Neural cell (in vitro differentiated cells): Measurements from ENCODE around the gene RBMS3. TPM values are rescaled to one million over a fixed set of nuclear protein-coding genes. Genes with fewer than 3 reads are reported as not detected.

Source experiments
- H2AFZ ChIP-seq: fragments of 200-600, 300-800 bp; sonication (generic), shearing (Covaris generic); 2 replicates; pipeline ENCODE4 v1.6.0; 2014; ENCODE audit warnings: low read depth, mild to moderate bottlenecking, antibody characterized with exemption, low read length, moderate library complexity
- H3F3A ChIP-seq: fragments of 200-600 bp; shearing (Covaris generic); 2 replicates; pipeline ENCODE4 v1.6.1; 2016; ENCODE audit warnings: mild to moderate bottlenecking, moderate library complexity, mixed read lengths, antibody characterized with exemption, low read length; ENCODE audit not compliant: insufficient read depth, poor library complexity, severe bottlenecking
- H3K27ac ChIP-seq: fragments of 200-600, 300-800 bp; sonication (generic), shearing (Covaris generic); 2 replicates; pipeline ENCODE4 v1.5.1; 2014; ENCODE audit warnings: mild to moderate bottlenecking, low read length, moderate library complexity
- H3K27me3 ChIP-seq: fragments of 300-800, 200-600 bp; sonication (generic), shearing (Covaris generic); 2 replicates; pipeline ENCODE4 v1.6.0; 2014; ENCODE audit warnings: mild to moderate bottlenecking, low read depth, low read length, moderate library complexity; ENCODE audit not compliant: insufficient read depth
- H3K36me3 ChIP-seq: fragments of 300-800, 200-600 bp; sonication (generic), shearing (Covaris generic); 2 replicates; pipeline ENCODE4 v1.5.1; 2014; ENCODE audit warnings: mild to moderate bottlenecking, antibody characterized with exemption, low read length, moderate library complexity; ENCODE audit not compliant: insufficient read depth
- H3K4me2 ChIP-seq: fragments of 300-800, 200-600 bp; sonication (generic), shearing (Covaris generic); 2 replicates; pipeline ENCODE4 v1.6.0; 2014; ENCODE audit warnings: mild to moderate bottlenecking, low read length
- H3K4me3 ChIP-seq: fragments of 300-800, 200-600 bp; sonication (generic), shearing (Covaris generic); 2 replicates; pipeline ENCODE4 v1.5.1; 2014; ENCODE audit warnings: mild to moderate bottlenecking, low read length, moderate library complexity
- H3K79me2 ChIP-seq: fragments of 200-600 bp; shearing (Covaris generic); replicated peaks from 2 replicates; pipeline ENCODE4 v1.6.0; 2014; ENCODE audit warnings: mild to moderate bottlenecking, low read length, moderate library complexity; ENCODE audit not compliant: insufficient read depth
- H3K9ac ChIP-seq: fragments of 300-800, 200-600 bp; sonication (generic), shearing (Covaris generic); 2 replicates; pipeline ENCODE4 v1.6.1; 2016; ENCODE audit warnings: mild to moderate bottlenecking, low read length, mixed read lengths
- H3K9me2 ChIP-seq: fragments of 200-600 bp; shearing (Covaris generic); 2 replicates; pipeline ENCODE4 v1.6.1; 2016; ENCODE audit warnings: mild to moderate bottlenecking, low read length, mixed read lengths; ENCODE audit not compliant: insufficient read depth
- H3K9me3 ChIP-seq: fragments of 200-600, 300-800 bp; sonication (generic), shearing (Covaris generic); 2 replicates; pipeline ENCODE4 v1.6.1; 2016; ENCODE audit warnings: mild to moderate bottlenecking, mixed run types, low read length, moderate library complexity, mixed read lengths
- H4K20me1 ChIP-seq: fragments of 200-600 bp; shearing (Covaris generic); 2 replicates; pipeline ENCODE4 v1.6.1; 2016; ENCODE audit warnings: mild to moderate bottlenecking, mixed run types; ENCODE audit not compliant: insufficient read depth
- EP300 ChIP-seq: fragments of 450-650 bp; conservative IDR thresholded peaks from 2 replicates; pipeline ENCODE4 v1.6.1; 2014; ENCODE audit warnings: antibody characterized with exemption, mild to moderate bottlenecking, moderate library complexity; ENCODE audit not compliant: poor library complexity, severe bottlenecking
- EZH2 ChIP-seq: fragments of 200-600, 300-800 bp; shearing (Covaris generic), sonication (generic); IDR thresholded peaks from 2 replicates; pipeline ENCODE4 v1.6.1; 2014; ENCODE audit warnings: antibody characterized with exemption, low read length, borderline replicate concordance, mild to moderate bottlenecking; ENCODE audit not compliant: insufficient read depth, poor library complexity, severe bottlenecking
- MXI1 ChIP-seq: fragments of 450-650 bp; conservative IDR thresholded peaks from 2 replicates; pipeline ENCODE4 v1.6.1; 2014; ENCODE audit warnings: antibody characterized with exemption, mild to moderate bottlenecking; ENCODE audit not compliant: poor library complexity, severe bottlenecking
- POLR2AphosphoS5 ChIP-seq: IDR thresholded peaks from 2 replicates; pipeline ENCODE4 v1.6.1; 2012
- RAD21 ChIP-seq: fragments of 450-650 bp; conservative IDR thresholded peaks from 2 replicates; pipeline ENCODE4 v1.6.1; 2014; ENCODE audit warnings: antibody characterized with exemption, mild to moderate bottlenecking, moderate library complexity
- SMC3 ChIP-seq: fragments of 450-650 bp; conservative IDR thresholded peaks from 2 replicates; pipeline ENCODE4 v1.6.1; 2014; ENCODE audit warnings: antibody characterized with exemption, mild to moderate bottlenecking, moderate library complexity; ENCODE audit not compliant: poor library complexity
- TAF1 ChIP-seq: IDR thresholded peaks from 2 replicates; pipeline ENCODE4 v1.6.1; 2012; ENCODE audit warnings: low read depth
- polyA plus RNA-seq: library from polyadenylated mRNA; depleted of rRNA; stranded (reverse); fragments of >200 nt; gene quantifications from 2 replicates; pipeline ENCODE4 v1.2.3, GENCODE V29; 2014
- TF ChIP-seq, protein P1 (sequence below): IDR thresholded peaks from 2 replicates; pipeline ENCODE4 v1.6.1; 2012; ENCODE audit warnings: borderline replicate concordance
- TF ChIP-seq, protein P2 (sequence below): fragments of 450-650 bp; IDR thresholded peaks from 2 replicates; pipeline ENCODE4 v1.5.1; 2014; ENCODE audit warnings: antibody characterized with exemption, mild to moderate bottlenecking, moderate library complexity; ENCODE audit not compliant: poor library complexity, severe bottlenecking

The RBMS3 gene
- polyA plus RNA-seq, 1 donor from 2014 or later = 0.53 TPM

DNA sequence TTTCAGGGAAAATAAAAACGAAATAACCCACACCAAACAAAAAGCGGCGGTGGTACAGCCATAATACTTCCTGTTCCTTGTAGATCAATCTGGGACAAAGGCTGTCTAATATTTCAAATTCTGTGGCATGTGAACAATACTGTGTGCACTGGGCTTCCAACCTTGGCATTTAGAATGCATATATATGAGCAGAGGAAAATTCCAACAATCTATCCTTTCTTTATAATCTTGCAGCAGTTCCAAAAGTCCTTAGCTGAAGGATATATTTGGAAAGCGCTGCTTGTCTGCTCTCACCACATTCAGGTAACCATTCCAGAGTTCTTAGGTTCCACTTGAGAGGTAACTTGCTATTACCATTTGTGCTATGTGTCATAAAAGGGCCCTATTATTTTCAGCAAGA lies 231.8 kb downstream of the RBMS3 start:
- Histone ChIP-seq H2AFZ (no peak overlapping the region), H3K9ac (no peak overlapping the region), H3K9me3 (no peaks in the 10 kb centered on the region), H3K4me3 (no peak overlapping the region), H3K4me2 (no peak overlapping the region), H3K79me2 (no peaks in the 10 kb centered on the region), H3K27me3 (no peaks in the 10 kb centered on the region), H3K36me3 (no peaks in the 10 kb centered on the region), H3K27ac (no peak overlapping the region), H3F3A (no peaks in the 10 kb centered on the region), H4K20me1 (no peaks in the 10 kb centered on the region), H3K9me2 (no peaks in the 10 kb centered on the region)
- no peak for TF ChIP-seq RAD21
- no peak for TF ChIP-seq EZH2
- TF ChIP-seq TAF1 = no peak
- TF ChIP-seq, protein P1, sequence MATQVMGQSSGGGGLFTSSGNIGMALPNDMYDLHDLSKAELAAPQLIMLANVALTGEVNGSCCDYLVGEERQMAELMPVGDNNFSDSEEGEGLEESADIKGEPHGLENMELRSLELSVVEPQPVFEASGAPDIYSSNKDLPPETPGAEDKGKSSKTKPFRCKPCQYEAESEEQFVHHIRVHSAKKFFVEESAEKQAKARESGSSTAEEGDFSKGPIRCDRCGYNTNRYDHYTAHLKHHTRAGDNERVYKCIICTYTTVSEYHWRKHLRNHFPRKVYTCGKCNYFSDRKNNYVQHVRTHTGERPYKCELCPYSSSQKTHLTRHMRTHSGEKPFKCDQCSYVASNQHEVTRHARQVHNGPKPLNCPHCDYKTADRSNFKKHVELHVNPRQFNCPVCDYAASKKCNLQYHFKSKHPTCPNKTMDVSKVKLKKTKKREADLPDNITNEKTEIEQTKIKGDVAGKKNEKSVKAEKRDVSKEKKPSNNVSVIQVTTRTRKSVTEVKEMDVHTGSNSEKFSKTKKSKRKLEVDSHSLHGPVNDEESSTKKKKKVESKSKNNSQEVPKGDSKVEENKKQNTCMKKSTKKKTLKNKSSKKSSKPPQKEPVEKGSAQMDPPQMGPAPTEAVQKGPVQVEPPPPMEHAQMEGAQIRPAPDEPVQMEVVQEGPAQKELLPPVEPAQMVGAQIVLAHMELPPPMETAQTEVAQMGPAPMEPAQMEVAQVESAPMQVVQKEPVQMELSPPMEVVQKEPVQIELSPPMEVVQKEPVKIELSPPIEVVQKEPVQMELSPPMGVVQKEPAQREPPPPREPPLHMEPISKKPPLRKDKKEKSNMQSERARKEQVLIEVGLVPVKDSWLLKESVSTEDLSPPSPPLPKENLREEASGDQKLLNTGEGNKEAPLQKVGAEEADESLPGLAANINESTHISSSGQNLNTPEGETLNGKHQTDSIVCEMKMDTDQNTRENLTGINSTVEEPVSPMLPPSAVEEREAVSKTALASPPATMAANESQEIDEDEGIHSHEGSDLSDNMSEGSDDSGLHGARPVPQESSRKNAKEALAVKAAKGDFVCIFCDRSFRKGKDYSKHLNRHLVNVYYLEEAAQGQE = no peak
- TF ChIP-seq POLR2AphosphoS5 = no peak
- TF ChIP-seq SMC3 = no peak
- TF ChIP-seq EP300 = no peak
- TF ChIP-seq, protein P2, sequence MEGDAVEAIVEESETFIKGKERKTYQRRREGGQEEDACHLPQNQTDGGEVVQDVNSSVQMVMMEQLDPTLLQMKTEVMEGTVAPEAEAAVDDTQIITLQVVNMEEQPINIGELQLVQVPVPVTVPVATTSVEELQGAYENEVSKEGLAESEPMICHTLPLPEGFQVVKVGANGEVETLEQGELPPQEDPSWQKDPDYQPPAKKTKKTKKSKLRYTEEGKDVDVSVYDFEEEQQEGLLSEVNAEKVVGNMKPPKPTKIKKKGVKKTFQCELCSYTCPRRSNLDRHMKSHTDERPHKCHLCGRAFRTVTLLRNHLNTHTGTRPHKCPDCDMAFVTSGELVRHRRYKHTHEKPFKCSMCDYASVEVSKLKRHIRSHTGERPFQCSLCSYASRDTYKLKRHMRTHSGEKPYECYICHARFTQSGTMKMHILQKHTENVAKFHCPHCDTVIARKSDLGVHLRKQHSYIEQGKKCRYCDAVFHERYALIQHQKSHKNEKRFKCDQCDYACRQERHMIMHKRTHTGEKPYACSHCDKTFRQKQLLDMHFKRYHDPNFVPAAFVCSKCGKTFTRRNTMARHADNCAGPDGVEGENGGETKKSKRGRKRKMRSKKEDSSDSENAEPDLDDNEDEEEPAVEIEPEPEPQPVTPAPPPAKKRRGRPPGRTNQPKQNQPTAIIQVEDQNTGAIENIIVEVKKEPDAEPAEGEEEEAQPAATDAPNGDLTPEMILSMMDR = no peak
- no peak for TF ChIP-seq MXI1

DNA sequence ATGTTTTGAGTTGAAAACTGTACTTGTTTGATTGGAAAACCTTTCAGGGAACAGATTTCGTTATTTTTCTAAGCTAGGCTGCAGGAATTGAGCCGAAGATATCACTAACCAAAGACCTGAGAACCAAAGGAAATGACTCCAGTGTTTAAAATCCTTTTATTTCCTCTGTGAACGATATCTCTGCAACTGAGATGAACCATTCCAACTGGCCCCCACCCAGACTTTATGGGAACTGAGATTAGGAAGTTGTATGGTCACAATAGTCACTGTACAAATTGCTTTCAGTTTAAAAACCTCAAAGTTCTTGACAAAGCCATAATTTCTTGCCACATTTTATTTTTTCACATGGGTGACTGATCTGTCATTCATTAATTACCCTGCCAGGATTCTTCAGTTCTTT lies 232.4 kb downstream of the RBMS3 start:
- no peaks in the 10 kb centered on the region for H3K27me3 ChIP-seq
- no peak for TF ChIP-seq EZH2
- H3K4me3 ChIP-seq = no peak overlapping the region
- no peak overlapping the region for H3K9ac ChIP-seq
- no peak overlapping the region for H3K27ac ChIP-seq
- H4K20me1 ChIP-seq = no peaks in the 10 kb centered on the region
- no peaks in the 10 kb centered on the region for H3K9me3 ChIP-seq
- H3F3A ChIP-seq = no peaks in the 10 kb centered on the region
- H3K4me2 ChIP-seq = no peak overlapping the region
- H3K79me2 ChIP-seq = no peaks in the 10 kb centered on the region
- no peaks in the 10 kb centered on the region for H3K9me2 ChIP-seq
- H3K36me3 ChIP-seq = no peaks in the 10 kb centered on the region
- H2AFZ ChIP-seq = no peak overlapping the region

DNA sequence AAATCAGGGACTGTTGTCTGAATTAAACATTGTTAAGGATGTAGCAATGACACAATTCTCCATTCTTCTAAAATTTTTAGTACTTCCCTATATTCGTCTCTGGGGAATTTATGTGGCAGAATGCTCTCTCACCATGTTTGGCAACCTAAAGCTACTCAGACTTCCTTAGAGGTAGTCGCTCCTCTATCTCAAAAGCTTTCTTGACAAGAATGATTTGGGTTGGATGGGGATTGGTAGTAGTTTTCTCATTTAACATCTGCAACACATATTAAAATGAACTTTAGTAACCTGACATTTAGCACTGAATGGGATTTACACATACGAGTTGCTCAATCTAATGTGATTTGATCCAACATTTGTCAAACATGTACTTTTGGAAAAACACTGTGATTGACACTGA lies 233.3 kb downstream of the RBMS3 start:
- H3K79me2 ChIP-seq = no peaks in the 10 kb centered on the region
- H3K27ac ChIP-seq = no peak overlapping the region
- H3K27me3 ChIP-seq = no peaks in the 10 kb centered on the region
- H3K36me3 ChIP-seq = no peaks in the 10 kb centered on the region
- H3K4me2 ChIP-seq = no peak overlapping the region
- no peaks in the 10 kb centered on the region for H4K20me1 ChIP-seq
- no peak overlapping the region for H3K9ac ChIP-seq
- H3F3A ChIP-seq = no peaks in the 10 kb centered on the region
- no peaks in the 10 kb centered on the region for H3K9me2 ChIP-seq
- TF ChIP-seq, protein P2 = no peak
- TF ChIP-seq RAD21 (no peak), SMC3 (no peak), EZH2 (no peak), TAF1 (no peak), EP300 (no peak), MXI1 (no peak), POLR2AphosphoS5 (no peak)
- no peak overlapping the region for H2AFZ ChIP-seq
- no peak overlapping the region for H3K4me3 ChIP-seq
- no peaks in the 10 kb centered on the region for H3K9me3 ChIP-seq
